Measurements from ENCODE around the gene C19orf81. TPM values are rescaled to one million over a fixed set of nuclear protein-coding genes. Genes with fewer than 3 reads are reported as not detected.

C19orf81 gene
- total and polyA plus RNA-seq, 2 donors (not counting 3 experiments of a cell fraction or from before 2014, with no cell fraction given): 0.79 to 2.5 TPM

DNA sequence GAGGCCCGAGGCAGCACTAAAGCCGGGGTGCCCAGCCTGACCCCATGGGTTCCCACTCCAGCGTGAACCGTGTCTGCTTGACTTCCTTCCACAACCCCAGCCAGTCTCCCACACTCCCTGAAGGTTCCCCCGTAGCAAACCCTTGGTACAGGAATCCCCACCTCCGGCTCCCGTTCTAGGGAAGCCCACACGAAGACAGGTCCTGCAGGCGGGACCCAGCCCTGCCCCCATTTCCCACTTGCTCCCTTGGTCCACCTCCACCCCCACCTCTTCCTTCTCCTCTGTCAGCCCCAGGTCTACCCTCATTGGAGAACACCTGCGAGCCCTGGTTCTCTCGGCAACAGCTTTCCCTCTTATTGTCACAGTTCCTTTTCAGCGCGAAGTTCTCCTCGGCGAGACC lies 23.9 kb downstream of the C19orf81 start:
- Histone ChIP-seq H2AFZ (ENCODE audit: low read depth, low read length) (no peak overlapping the region), H3K27ac (ENCODE audit: insufficient read depth, low read depth, low read length) (no peak overlapping the region), H3K4me3 (replicated peaks in 1 of 3; ENCODE audit: insufficient read depth in 1 of 3, low read depth in 1 of 3, low read length in 3 of 3) (no peak overlapping the region), H3K79me2 (ENCODE audit: control insufficient read depth, insufficient read depth, low read length) (no peaks in the 10 kb centered on the region), H3K9ac (replicated peaks; ENCODE audit: extremely low read depth, insufficient read depth, low read length) (no peak overlapping the region), H4K20me1 (replicated peaks; ENCODE audit: control insufficient read depth, extremely low read depth, insufficient read depth, low read length) (no peaks in the 10 kb centered on the region), H3K36me3 (ENCODE audit: control insufficient read depth in 2 of 2, extremely low read depth in 1 of 2, insufficient read depth in 2 of 2, low read length in 2 of 2) (no peaks in the 10 kb centered on the region), H3K4me1 (ENCODE audit: control insufficient read depth, extremely low read depth, insufficient read depth, low read length) (no peaks in the 10 kb centered on the region), H3K27me3 (ENCODE audit: control insufficient read depth in 2 of 2, insufficient read depth in 2 of 2, low read length in 2 of 2) (peaks cover 9 to 11% of the 10 kb centered on the region in 2 experiments), H3K4me2 (ENCODE audit: insufficient read depth, low read length) (no peak overlapping the region), H3K9me3 (replicated peaks; ENCODE audit: control insufficient read depth, insufficient read depth, low read length) (no peaks in the 10 kb centered on the region), H3K9me1 (replicated peaks; ENCODE audit: control insufficient read depth, extremely low read depth, insufficient read depth, low read length) (no peaks in the 10 kb centered on the region)
- FAIRE-seq (no peak), DNase-seq (ENCODE audit: low read depth, low spot score) (no peak)
- BruUV-seq (replicated peaks): no TSS peak
- TF ChIP-seq, protein P1, sequence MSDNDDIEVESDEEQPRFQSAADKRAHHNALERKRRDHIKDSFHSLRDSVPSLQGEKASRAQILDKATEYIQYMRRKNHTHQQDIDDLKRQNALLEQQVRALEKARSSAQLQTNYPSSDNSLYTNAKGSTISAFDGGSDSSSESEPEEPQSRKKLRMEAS (IDR thresholded peaks at IDR 0.05; ENCODE audit: insufficient read depth, insufficient read length): no peak
- TF ChIP-seq MYC (IDR thresholded peaks at IDR 0.05; ENCODE audit: low read depth, low read length): no peak
- TF ChIP-seq JUN (IDR thresholded peaks at IDR 0.05; ENCODE audit: borderline replicate concordance, insufficient read depth, insufficient read length, low read depth): no peak
- TF ChIP-seq POLR2AphosphoS5 (IDR thresholded peaks at IDR 0.05; ENCODE audit: insufficient read depth, low read depth, low read length): no peak
- no peak for TF ChIP-seq POLR2A (IDR thresholded peaks at IDR 0.05; ENCODE audit: low read depth, low read length)
- no peak for TF ChIP-seq GATA2 (IDR thresholded peaks at IDR 0.05; ENCODE audit: insufficient read depth, insufficient read length, low read depth, low read length)
- no peak for TF ChIP-seq EZH2 (IDR thresholded peaks at IDR 0.05; ENCODE audit: borderline replicate concordance, low read depth, low read length, severe bottlenecking)
- TF ChIP-seq, protein P2, sequence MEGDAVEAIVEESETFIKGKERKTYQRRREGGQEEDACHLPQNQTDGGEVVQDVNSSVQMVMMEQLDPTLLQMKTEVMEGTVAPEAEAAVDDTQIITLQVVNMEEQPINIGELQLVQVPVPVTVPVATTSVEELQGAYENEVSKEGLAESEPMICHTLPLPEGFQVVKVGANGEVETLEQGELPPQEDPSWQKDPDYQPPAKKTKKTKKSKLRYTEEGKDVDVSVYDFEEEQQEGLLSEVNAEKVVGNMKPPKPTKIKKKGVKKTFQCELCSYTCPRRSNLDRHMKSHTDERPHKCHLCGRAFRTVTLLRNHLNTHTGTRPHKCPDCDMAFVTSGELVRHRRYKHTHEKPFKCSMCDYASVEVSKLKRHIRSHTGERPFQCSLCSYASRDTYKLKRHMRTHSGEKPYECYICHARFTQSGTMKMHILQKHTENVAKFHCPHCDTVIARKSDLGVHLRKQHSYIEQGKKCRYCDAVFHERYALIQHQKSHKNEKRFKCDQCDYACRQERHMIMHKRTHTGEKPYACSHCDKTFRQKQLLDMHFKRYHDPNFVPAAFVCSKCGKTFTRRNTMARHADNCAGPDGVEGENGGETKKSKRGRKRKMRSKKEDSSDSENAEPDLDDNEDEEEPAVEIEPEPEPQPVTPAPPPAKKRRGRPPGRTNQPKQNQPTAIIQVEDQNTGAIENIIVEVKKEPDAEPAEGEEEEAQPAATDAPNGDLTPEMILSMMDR (IDR thresholded peaks at IDR 0.05; ENCODE audit: extremely low read depth in 1 of 2, insufficient read depth in 1 of 2, low read depth in 1 of 2, low read length in 2 of 2): no peak
- ChIA-PET POLR2A (no interaction called here), CTCF (no interaction called here)
- intact Hi-C loops (cut with micrococcal nuclease): no loop called here
- dilution Hi-C loops (cut with MboI; ENCODE audit: extremely low pct_ligation_motif_present, low sequenced_read_pairs): no loop called here

Data from endothelial cell of umbilical vein (primary cell).